ENCODE results near the gene WIF1.
A peak's percentile ranks its signal among the peaks of the same experiment; 100 is the strongest.

WIF1 gene, protein sequence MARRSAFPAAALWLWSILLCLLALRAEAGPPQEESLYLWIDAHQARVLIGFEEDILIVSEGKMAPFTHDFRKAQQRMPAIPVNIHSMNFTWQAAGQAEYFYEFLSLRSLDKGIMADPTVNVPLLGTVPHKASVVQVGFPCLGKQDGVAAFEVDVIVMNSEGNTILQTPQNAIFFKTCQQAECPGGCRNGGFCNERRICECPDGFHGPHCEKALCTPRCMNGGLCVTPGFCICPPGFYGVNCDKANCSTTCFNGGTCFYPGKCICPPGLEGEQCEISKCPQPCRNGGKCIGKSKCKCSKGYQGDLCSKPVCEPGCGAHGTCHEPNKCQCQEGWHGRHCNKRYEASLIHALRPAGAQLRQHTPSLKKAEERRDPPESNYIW
- total RNA-seq = 0 to 0.09 reads per million in 2 donors

DNA sequence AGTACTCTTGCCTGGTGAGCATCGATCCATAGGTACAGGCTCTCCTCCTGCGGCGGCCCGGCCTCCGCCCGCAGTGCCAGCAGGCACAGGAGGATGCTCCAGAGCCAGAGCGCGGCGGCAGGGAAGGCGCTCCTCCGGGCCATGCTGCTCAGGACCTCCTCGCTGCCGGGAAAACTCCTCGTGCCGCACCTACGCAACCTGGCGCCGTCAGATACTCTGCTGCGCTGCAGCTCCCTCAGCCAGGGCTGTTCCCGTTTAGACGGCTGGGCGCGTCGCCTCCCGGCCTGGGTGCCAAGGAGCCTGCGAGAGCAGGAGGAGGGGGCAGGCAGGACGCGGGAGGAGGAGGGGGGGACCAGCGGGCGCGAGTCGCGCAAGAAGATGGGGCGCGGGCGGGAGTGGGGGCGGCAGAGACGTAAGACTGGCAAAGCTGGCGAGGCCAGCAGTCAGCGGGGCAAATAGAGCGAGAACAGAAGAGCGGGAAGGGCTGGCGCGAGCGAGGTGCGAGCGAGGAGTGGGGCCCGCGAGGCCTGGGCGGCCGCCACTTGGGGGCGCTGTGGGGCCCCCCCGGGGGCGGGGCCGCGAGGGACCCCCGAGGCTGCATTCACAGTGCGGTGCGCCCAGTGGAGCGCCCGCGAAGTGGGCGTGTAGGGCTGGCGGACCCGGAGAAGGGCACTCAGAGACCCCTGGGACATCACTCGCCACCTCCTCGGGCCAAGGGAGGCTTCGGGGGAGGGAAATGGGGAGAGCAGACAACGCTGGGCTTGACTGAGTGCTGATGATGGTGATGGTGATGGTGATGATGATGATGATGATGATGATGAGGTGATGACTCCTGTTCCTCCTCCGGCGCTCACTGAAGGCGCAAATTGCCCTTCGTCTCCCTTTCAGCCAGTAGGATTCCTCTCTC is at the start of gene WIF1:
Gene WIF1 (minus strand): TSS at position 257 of the 907 bp plus-strand sequence. CDS start 114 bp downstream, at position 143.
- DNase-seq = no peak

DNA sequence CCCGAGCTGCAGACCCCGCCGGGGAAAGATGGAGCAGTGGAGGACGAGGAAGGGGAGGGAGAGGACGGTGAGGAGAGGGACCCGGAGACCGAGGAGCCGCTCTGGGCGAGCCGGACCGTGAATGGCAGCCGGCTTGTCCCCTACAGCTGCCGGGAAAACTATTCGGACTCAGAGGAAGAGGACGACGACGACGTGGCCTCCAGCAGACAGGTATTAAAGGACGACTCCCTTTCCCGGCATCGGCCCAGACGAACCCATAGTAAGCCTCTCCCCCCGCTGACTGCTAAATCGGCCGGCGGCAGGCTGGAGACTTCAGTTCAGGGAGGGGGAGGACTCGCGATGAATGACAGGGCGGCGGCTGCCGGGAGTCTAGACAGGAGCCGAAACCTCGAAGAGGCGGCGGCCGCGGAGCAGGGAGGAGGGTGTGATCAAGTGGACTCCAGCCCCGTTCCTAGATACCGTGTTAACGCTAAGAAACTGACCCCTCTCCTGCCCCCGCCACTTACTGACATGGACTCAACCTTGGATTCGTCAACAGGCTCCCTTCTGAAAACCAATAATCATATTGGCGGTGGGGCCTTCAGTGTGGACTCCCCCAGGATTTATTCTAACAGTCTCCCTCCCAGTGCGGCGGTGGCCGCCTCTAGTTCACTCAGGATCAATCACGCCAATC is 49.2 kb upstream of the WIF1 start:
- DNase-seq = peak; percentile 60

DNA sequence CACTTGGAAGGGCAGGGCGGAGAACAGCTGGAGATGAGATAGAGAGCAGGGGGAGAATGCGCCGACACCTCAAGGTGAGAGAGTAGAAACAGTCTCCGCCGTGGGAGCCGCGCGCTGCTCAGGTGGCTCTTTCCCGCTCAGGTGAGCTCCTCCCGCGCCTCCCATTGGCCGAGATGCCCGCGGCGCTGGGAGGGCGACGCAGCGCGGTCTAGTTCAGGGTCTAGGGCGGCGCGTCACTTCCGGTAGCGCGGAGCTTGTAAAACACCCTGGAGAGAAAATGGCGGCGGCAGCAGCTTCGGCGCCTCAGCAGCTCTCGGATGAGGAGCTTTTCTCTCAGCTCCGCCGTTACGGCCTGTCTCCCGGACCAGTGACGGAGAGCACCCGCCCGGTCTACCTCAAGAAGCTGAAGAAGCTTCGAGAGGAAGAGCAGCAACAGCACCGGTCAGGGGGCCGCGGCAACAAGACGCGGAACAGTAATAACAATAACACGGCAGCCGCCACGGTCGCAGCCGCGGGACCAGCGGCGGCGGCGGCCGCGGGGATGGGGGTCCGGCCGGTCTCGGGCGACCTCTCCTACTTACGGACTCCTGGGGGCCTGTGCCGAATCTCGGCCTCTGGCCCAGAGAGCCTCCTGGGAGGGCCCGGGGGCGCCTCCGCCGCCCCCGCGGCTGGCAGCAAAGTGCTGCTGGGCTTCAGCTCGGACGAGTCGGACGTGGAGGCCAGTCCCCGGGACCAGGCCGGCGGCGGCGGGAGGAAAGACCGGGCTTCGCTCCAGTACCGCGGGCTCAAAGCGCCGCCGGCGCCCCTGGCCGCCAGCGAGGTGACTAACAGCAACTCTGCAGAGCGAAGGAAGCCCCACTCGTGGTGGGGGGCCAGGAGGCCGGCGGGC is 48.5 kb upstream of the WIF1 start, which contains the start of gene LEMD3:
Gene LEMD3 (plus strand): TSS at position 264 of the 889 bp plus-strand sequence. CDS start 14 bp downstream, at position 278.
- peak; percentile 91 for DNase-seq

DNA sequence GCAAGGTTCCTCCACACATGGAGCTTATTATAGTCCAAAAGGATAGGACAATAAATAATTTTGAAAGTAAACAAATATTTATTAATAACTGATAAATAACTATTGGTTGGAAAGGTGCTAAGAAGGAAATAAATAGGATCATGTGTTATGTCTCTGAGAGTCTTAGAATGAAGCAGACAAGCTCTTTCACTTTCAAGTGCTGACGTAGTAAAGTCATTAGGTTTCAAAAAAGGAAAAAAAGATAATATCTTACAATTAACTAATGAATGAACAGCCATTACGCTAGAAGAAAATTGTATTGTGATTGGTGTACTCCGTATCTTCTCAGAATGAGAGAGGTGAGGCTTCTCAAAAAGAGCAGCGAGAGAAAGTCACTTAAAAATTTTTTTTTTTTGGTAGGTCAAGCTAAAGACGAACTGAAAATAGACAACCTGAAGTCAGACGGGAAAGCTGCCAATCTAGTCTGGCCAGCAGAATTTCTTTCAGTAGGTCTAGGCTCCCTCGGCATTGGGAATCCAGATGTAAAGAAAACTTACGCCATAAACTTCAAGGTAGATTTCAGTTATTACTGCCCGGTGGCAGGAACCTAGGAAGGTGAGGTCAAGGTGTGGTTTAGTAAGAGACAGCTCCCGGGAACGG is 47.7 kb upstream of the WIF1 start:
- no peak for DNase-seq

DNA sequence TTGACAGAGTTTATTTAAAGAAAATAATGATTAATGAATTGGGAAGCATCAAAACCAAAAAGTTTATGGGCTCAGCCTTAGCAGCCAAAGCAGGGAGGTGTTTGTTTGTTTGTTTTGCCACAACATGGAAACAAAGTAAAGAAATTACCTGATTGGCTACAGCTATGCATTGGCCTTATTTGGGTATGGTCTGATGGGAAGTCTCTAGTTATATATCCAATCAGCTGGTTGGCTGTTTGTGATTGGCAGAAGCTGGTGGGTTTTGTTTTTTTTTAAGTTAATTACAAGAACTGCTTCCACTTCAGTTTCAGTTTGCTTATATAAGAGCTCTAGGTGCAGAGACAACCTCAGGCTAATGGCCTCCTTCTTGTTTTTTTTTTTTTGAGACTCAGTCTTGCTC is 43.7 kb upstream of the WIF1 start:
- no peak for DNase-seq

DNA sequence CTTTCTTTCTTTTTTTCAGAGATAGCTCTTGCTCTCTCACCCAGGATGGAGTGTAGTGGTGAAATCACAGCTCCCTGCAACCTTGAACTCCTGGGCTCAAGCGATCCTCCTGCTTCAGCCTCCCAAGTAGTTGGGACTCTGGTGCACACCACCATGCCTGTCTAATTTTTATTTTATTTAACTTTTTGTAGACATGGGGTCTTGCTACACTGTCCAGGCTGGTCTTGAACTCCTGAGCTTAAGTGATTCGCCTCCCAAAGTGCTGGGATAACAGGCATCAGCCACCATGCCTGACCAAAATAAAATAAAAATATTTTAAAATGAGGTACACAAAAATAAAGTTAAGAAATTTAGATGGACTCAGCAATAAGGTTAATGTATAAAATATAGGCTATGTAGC is 43.1 kb upstream of the WIF1 start:
- DNase-seq = no peak

DNA sequence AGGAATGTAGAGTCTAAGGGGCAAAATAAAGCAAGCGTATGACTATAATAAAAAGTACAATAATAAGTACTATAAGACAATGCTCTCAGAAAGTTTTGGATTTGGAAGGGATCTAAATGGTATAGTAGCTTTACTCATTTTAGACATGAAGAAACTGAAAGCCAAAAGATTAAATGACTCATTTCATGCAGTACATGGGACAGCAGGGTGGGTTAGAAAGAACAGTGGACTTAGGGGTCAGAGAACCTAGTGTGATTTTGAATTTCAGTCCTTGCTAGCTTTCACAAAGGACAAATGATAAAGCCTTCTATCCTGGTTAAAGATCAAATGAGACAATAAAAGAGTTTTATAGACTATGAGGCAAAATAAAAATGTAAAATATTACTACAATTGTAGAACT is 41.5 kb upstream of the WIF1 start:
- no peak for DNase-seq

DNA sequence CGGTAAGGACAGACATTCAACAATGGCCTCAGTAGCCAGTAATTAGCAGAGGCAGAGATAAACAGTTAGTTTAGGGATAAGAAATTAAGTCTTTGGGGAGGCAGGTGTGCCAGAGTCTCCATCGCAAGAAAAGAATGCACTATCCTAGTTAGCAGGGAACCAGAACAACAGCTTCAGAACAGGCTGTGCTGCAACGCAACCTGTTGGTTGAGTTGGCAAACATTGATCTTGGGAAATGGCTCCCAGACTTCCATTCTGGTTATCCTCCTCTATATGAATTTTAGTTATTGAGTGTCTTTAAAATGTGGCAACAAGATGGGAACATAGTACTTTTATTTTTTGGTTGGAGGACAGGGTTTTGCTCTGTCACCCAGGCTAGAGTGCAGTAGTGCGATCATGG is 36.0 kb upstream of the WIF1 start:
- no peak for DNase-seq

DNA sequence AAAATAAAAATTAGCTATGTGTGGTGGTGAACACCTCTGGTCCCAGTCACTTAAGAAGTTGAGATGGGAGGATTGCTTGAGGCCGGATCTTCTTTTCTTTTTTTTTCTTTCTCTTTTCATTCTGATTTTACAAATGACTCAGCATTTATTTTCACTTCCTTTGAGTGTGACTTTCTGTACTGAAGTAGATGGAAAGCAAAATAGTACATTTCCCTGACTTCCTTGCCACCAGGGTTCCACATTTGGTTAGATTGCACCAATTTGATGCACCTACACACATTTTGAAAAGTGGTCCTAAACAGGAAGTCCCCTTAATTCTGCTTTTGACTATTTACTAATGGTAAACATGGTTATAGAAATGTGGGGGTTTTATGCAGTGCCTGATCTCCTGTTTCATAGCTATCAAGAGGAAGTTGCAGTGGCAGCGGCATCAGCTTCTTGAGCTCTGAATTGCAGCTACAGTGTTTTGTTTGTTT is 35.3 kb upstream of the WIF1 start:
- no peak for DNase-seq

DNA sequence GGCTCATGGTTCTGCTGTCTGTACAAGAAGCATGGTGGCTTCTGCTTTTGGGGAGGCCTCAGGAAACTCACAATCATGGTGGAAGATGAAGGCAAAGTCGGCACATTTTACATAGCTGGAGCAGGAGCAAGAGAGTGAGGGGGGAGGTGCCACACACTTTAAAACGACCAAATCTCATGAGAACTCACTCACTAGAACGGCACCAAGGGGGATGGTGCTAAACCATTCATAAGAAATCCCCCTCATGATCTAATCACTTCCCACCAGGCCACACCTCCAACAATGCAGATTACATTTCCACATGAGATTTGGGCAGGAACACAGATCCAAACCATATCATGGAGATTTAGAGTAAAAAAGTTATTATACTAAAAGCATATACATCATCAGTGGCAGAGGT is 34.7 kb upstream of the WIF1 start:
- DNase-seq = no peak

DNA sequence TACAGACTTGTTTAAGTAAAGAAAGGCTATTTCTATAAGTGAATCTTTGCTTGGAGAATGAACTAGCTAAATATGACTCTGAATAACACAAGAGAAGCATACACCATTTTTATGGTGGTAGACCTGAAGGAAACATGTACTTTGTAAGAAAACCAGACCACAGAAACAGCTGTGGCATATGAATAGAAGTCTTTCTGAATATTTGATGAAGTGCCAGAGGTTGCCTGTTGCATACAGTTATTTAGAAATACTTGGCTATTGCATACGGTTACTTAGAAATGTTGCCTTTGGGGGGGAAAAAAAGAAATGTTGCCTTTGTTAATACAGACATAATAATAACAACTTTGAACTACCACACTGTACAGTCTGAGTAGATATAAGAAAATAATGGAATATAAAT is 31.5 kb upstream of the WIF1 start:
- DNase-seq = no peak

DNA sequence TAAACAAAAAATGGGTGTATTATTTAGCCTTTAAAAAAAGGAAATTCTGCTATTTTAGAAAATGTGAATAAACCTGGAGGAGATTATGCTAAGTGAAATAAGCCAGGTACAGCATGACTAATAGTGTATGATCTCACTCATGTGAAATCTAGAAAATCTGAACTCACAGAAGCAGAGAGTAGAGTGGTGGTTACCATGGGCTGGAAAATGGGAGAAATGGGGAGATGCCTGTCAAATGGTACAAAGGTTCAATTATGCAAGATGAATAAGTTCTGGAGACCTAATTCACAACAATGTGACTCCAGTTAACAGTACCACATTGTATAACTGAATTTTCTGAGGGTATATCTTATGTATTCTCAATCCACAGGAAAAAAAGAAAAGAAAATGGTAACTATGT is 30.9 kb upstream of the WIF1 start:
- DNase-seq = no peak

DNA sequence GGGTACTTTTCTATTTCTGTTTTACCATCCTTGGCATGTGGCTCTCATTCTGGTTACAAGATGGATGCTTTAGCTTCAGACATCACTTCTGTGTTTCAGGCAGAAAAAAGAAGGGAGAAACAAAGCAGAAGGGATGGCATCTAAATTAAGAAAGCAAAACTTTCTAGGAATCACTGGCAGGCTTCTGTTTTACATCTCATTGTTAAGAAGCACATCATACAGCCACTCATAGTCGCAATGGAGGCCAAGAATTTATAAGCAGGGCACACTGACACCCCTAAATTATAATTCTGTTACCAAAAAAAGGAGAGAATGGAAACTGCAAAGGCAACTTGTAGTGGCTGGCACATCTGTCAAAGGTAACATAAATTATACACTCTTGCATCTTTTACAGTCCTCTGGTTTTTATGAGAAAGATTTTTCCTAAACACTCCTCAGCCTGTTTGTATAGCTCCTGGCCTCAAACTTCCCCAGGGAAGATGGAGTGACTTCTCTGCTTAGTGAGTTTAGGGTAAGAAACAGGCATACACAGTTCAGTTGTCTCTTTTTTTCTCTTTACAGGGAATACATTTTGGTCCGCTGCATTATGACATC is 26.3 kb upstream of the WIF1 start:
- DNase-seq = no peak

DNA sequence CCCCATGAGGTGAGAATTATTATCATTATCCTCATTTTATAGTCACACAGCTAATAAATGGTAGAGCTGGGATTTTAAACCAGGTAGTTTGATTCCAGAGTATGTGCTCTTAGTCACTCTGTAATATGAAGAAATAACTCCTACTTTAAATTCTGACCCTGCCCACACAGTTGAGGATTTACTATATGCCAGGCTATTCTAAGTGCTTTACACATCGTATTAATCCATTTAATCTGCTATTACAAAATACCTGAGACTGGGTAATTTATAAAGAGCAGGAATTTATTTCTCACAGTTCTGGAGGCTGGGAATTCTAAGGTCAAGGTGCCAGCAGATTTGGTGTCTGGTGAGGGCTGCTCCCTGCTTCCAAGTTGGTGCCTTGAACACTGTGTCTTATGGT is 19.6 kb upstream of the WIF1 start:
- no peak for DNase-seq

DNA sequence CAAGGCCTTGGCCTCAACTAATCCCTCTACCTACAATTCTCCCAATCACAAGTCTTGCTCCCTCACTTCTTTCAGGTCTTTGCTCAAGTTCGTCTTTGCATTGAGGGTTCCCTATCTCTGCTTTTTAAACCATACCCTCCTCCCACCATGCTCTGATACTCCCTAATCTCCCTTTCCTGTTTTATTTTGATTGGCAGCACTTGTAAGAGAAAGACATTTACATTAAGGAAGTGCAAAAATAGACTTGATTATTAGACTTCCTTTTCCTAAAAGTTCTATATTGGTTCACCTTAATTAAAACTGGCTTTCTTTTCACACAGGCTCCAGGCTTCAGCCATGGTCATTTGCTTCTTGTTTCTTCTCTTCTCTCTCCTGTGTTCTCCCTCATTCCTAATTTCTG is 18.3 kb upstream of the WIF1 start:
- DNase-seq = no peak

DNA sequence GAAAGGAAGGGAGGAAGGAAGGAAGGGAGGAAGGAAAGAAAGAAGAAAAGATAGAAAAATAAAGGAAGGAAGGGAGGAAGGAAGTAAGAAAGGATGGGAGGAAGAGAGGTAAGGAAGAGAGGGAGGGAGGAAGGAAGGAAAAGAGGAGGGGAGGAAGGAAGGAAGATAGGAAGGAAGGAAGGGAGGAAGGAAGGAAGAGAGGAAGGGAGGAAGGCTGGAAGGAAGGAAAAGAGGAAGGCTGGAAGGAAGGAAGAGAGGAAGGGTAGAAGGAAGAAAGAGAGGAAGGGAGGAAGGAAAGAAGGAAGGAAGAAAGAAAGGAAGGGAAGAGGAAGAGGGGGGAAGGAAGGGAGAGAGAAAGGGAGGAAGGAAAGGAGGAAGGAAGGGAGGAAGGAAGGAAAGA is 12.8 kb upstream of the WIF1 start:
- DNase-seq = no peak

DNA sequence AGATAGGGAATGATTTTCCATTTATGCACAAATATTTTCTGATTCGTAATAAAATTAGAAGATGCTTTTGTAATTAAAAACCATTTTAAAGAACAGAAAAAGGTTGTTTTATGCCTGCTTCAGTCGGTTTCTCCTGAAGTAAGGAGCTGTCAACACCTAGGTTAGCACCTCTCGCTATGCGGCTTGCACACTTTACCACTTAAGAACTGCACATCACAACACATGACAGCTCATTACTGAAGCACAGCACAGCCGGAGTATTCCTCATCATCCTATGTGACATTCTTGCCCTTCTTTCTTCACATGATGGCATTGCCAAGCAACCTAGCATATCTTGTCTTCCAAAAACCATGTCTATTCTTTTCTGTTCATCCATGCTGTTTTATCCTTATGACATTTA is 5.4 kb upstream of the WIF1 start:
- DNase-seq = no peak

DNA sequence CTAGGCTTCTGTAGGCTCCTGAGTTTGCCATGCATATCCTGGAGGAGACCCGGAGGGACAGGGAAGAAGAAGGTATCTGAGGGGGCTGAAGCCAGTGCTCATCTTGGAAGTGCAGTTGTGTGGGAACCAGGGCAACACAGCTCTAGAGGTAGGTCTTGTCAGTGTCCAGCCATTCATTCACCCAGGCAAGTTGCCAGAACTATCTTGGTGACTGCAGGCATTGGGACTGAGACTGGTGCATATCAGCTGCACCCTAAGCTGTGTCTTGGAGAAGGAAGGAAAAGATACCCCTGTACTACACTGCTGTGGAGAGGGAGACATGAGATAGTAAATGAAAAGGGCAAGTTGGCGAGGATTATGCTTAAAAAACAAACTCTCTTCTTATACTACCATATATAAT is 4.9 kb upstream of the WIF1 start:
- no peak for DNase-seq

DNA sequence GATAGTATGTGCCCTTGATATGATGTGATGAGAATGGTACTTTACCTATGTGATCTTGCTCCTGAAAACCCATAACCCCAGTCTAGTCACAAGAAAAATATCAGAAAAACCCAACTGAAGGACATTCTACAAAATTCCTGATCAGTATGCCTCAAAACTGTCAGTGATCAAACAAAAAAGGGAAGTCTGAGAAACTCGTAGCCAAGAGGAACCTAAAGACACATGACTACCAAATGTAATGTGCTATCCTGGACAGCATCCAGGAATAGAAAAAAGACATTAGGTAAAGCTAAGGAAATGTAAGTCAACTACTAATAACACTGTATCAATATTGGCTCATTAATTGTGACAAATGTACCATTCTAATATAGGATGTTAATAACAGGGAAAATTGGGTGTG is 4.1 kb upstream of the WIF1 start:
- DNase-seq = no peak

DNA sequence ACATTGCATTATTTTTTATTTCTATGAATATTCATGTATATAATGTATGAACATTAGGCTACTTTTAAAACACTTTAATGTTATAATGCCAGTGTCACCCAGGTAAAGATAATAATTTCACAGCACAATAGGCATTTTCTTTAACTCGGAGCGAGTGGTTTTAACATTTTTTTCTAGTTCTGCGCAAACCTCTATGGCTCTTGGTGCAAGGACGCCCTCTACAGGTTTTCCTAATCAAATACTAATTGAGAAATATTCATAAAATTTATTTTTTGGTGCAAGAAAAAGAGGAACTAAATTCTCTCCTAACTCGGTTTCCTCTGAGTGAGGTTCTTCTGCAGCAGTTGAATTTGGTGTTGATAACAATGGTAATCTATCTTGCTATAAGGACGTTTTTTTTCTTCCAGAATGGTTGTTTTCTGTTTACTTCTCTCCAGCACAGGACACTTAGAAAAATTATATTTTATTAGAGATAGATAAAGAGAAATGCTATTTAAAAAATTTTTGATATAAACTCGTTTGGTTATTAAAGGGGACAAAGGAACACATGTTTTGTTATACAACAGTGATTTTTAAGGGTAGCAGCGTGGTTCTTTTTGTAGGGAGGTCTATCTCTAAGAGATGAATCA is 2.4 kb upstream of the WIF1 start:
- no peak for DNase-seq

DNA sequence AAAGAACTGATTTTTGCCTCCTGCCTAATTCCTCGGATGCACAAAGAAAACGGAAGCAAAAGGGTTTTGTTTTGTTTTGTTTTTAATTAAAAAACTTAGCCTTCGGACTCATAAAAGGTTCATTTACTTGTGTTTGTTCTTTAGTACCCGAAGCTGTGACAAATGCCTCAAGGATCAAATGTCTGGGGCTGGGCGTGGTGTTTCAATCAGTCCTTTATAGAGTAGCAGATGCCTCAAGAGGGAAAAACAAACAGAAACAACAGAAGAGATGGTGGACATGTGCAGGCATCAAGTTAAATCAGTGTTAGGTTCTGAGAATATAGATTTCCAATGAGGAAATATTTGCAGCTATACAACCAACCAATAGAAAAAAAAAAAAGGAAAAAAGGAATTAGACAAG is 1.6 kb upstream of the WIF1 start:
- no peak for DNase-seq

Data from activated gamma-delta T cell (primary cell).